ENCODE results near the gene MNT. TPM values are rescaled to one million over a fixed set of nuclear protein-coding genes. Genes with fewer than 3 reads are reported as not detected.

Gene MNT
- total and polyA plus RNA-seq, 2 of the 8 experiments (the other 6 are each of a cell fraction or from before 2014, with no cell fraction given) = 5.0 to 17.3 TPM

GRCh38 chr17:2401426-2402221 lies 764 bp upstream of the MNT start:
- peak overlapping the region; percentile 63 for H4K5ac ChIP-seq (ENCODE audit: insufficient read length, low read depth, low read length)
- peak overlapping the region; percentile 94 for H3K27ac ChIP-seq (ENCODE audit: low read depth, low read length)
- H3K18ac ChIP-seq (ENCODE audit: extremely low read depth, low read length) = peak overlapping the region; percentile 60
- no peak overlapping the region for H2BK12ac ChIP-seq (ENCODE audit: low read depth, low read length)
- ChIA-PET POLR2A (ENCODE audit: partially characterized antibody) (interaction anchor here (0.6 to 8.8 kb wide), 17 partner anchors 10 to 287 kb away, joined by 3 to 193 read pairs (median 4); partner anchors contain the start of genes SMG6, SRR and TSR1), CTCF (ENCODE audit: partially characterized antibody) (interaction anchor here (0.8 to 8.8 kb wide), 9 partner anchors 9 to 447 kb away, joined by 3 to 80 read pairs (median 5); no protein-coding TSS in a partner anchor)
- H2BK5ac ChIP-seq (ENCODE audit: low read depth, low read length) = peak overlapping the region; percentile 97
- peaks cover 11% of the 10 kb centered on the region for H3K79me1 ChIP-seq (ENCODE audit: low read depth, low read length)
- H3K79me2 ChIP-seq (ENCODE audit: control insufficient read depth in 1 of 2, insufficient read depth in 2 of 2, low read length in 2 of 2) = peaks cover 0 to 20% of the 10 kb centered on the region in 2 experiments; a peak in 2 of 4 replicates
- no peak overlapping the region for H2BK15ac ChIP-seq (ENCODE audit: low read length)
- peak overlapping the region; percentile 94 to 97 for H3K4me2 ChIP-seq (ENCODE audit: insufficient read depth in 1 of 2, low read depth in 2 of 2, low read length in 2 of 2)
- FAIRE-seq (no peak), DNase-seq (ENCODE audit: low read depth in 1 of 2, low spot score in 2 of 2) (peak; percentile 93 to 99)
- H3K56ac ChIP-seq (replicated peaks; ENCODE audit: insufficient read length, low read depth, low read length) = no peak overlapping the region
- peak overlapping the region; percentile 90 for H4K91ac ChIP-seq (replicated peaks; ENCODE audit: insufficient read length, low read length)
- peaks cover 18% of the 10 kb centered on the region for H3K23me2 ChIP-seq (ENCODE audit: low read depth, low read length)
- 3% methylated on average over 51 of the region's 72 CpGs; no CpG with 5 or more reads in 1 of the 2 experiments for WGBS, 2 experiments (ENCODE audit: extremely low coverage in 1 of 2, insufficient coverage in 1 of 2, insufficient read length in 1 of 2, insufficient replicate concordance in 2 of 2, low coverage in 1 of 2, low lambda C conversion rate in 2 of 2, missing lambda C conversion rate in 1 of 2)
- peak overlapping the region; percentile 93 for H4K8ac ChIP-seq (ENCODE audit: extremely low read depth, insufficient read depth, low read length)
- H3K9me3 ChIP-seq (ENCODE audit: insufficient read depth in 2 of 2, low read depth in 1 of 2, low read length in 1 of 2) = no peaks in the 10 kb centered on the region
- no peak overlapping the region for H2AK5ac ChIP-seq (ENCODE audit: low read depth, low read length)
- no peak overlapping the region for H3K23ac ChIP-seq (ENCODE audit: insufficient read length)
- H3K4me3 ChIP-seq (ENCODE audit: extremely low read depth in 1 of 4, insufficient read depth in 2 of 4, low read depth in 3 of 4, low read length in 4 of 4) = peak overlapping the region; percentile 79 to 96 (median 84)
- H2BK20ac ChIP-seq (ENCODE audit: low read length) = no peak overlapping the region
- H3K4ac ChIP-seq (replicated peaks; ENCODE audit: insufficient read length, low read depth, low read length) = peak overlapping the region; percentile 61
- no peak overlapping the region for H2BK120ac ChIP-seq (replicated peaks; ENCODE audit: low read depth, low read length)
- H4K20me1 ChIP-seq (replicated peaks in 1 of 2; ENCODE audit: control insufficient read depth in 1 of 2, insufficient read depth in 2 of 2, low read length in 2 of 2) = peaks cover 0 to 5% of the 10 kb centered on the region in 2 experiments
- H3K36me3 ChIP-seq (ENCODE audit: control insufficient read depth in 2 of 4, insufficient read depth in 4 of 4, low read length in 3 of 4) = no peaks in the 10 kb centered on the region
- H3K4me1 ChIP-seq (replicated peaks in 1 of 4; ENCODE audit: control insufficient read depth in 3 of 4, insufficient read depth in 4 of 4, low read length in 3 of 4) = peaks cover 3 to 24% (median 16%) of the 10 kb centered on the region in 4 experiments
- H3K14ac ChIP-seq (ENCODE audit: insufficient read length) = no peak overlapping the region
- peak overlapping the region; percentile 75; the same call in 1 of the 2 replicates for H2AFZ ChIP-seq (ENCODE audit: low read length)
- H3K27me3 ChIP-seq (replicated peaks in 1 of 4; ENCODE audit: control insufficient read depth in 3 of 4, extremely low read depth in 1 of 4, insufficient read depth in 3 of 4, low read length in 3 of 4) = peaks cover 0 to 2% (median 0%) of the 10 kb centered on the region in 4 experiments; a peak in 2 of 7 replicates
- peak overlapping the region; percentile 61 to 83 (median 80) for H3K9ac ChIP-seq (replicated peaks in 1 of 4; ENCODE audit: extremely low read depth in 1 of 4, low read depth in 3 of 4, low read length in 3 of 4)
- no peak for TF ChIP-seq BCL11A (IDR thresholded peaks at IDR 0.05; ENCODE audit: low read depth in 2 of 2, low read length in 2 of 2)
